Measurements from ENCODE around the gene COX19.
"Not testable (repeated sequence)": the region's sequence is repeated elsewhere in the genome, so short reads cannot be mapped to it uniquely, and the experiment has no call there.

GRCh38 chr7:943793-944192, 31.6 kb downstream of the COX19 start:
- not testable (repeated sequence) for TF ChIP-seq CTCF (conservative IDR thresholded peaks at IDR 0.05; ENCODE audit: low read depth, low read length); EZH2 (IDR thresholded peaks at IDR 0.05; ENCODE audit: low read length, unreplicated experiment); EZH2phosphoT487 (IDR thresholded peaks at IDR 0.05; ENCODE audit: borderline replicate concordance, low read length)

Data from PC-3 (cell line).